ENCODE data around the gene LRP6. TPM values are rescaled to one million over a fixed set of nuclear protein-coding genes. Genes with fewer than 3 reads are reported as not detected.

LRP6 gene
- total RNA-seq, 1 donor from 2014 or later = 18.7 TPM

- intact Hi-C loops (cut with micrococcal nuclease) = no loop called here
- Histone ChIP-seq H3K4me1 (peaks cover 9% of the 10 kb centered on the region), H3K27me3 (ENCODE audit: low read depth) (no peaks in the 10 kb centered on the region), H3K36me3 (peaks cover 18% of the 10 kb centered on the region), H3K4me3 (no peak overlapping the region), H3K9me3 (replicated peaks) (peaks cover 21% of the 10 kb centered on the region), H3K27ac (replicated peaks) (no peak overlapping the region)
- DNase-seq = no peak
- no peak for TF ChIP-seq CTCF (IDR thresholded peaks at IDR 0.05; ENCODE audit: borderline replicate concordance)
Observed at GRCh38 chr12:12197128-12197527, 69.7 kb downstream of the LRP6 start.

- Histone ChIP-seq H3K27me3 (ENCODE audit: low read depth) (no peaks in the 10 kb centered on the region), H3K36me3 (peaks cover 16% of the 10 kb centered on the region), H3K9me3 (replicated peaks) (peaks cover 21% of the 10 kb centered on the region), H3K4me1 (peaks cover 10% of the 10 kb centered on the region), H3K27ac (replicated peaks) (no peak overlapping the region), H3K4me3 (no peak overlapping the region)
- no peak for DNase-seq
- intact Hi-C loops (cut with micrococcal nuclease) = no loop called here
- TF ChIP-seq CTCF (IDR thresholded peaks at IDR 0.05; ENCODE audit: borderline replicate concordance) = no peak
Observed at GRCh38 chr12:12195516-12195915, 71.3 kb downstream of the LRP6 start.

- H3K27ac ChIP-seq (replicated peaks) = no peak overlapping the region
- peaks cover 16% of the 10 kb centered on the region for H3K36me3 ChIP-seq
- intact Hi-C loops (cut with micrococcal nuclease) = no loop called here
- peaks cover 21% of the 10 kb centered on the region for H3K9me3 ChIP-seq (replicated peaks)
- H3K4me3 ChIP-seq = no peak overlapping the region
- H3K27me3 ChIP-seq (ENCODE audit: low read depth) = no peaks in the 10 kb centered on the region
- no peak for TF ChIP-seq CTCF (IDR thresholded peaks at IDR 0.05; ENCODE audit: borderline replicate concordance)
- H3K4me1 ChIP-seq = peaks cover 12% of the 10 kb centered on the region
- no peak for DNase-seq
Observed at GRCh38 chr12:12195081-12195480, 71.8 kb downstream of the LRP6 start.

- intact Hi-C loops (cut with micrococcal nuclease) = no loop called here
- no peak overlapping the region for H3K27ac ChIP-seq (replicated peaks)
- peaks cover 16% of the 10 kb centered on the region for H3K36me3 ChIP-seq
- peaks cover 16% of the 10 kb centered on the region for H3K4me1 ChIP-seq
- DNase-seq = no peak
- no peak for TF ChIP-seq CTCF (IDR thresholded peaks at IDR 0.05; ENCODE audit: borderline replicate concordance)
- no peaks in the 10 kb centered on the region for H3K27me3 ChIP-seq (ENCODE audit: low read depth)
- no peak overlapping the region for H3K4me3 ChIP-seq
- peaks cover 21% of the 10 kb centered on the region for H3K9me3 ChIP-seq (replicated peaks)
Observed at GRCh38 chr12:12194206-12194605, 72.6 kb downstream of the LRP6 start.

GRCh38 chr12:12191008-12191407 is 75.8 kb downstream of the LRP6 start:
- intact Hi-C loops (cut with micrococcal nuclease) = no loop called here
- peaks cover 16% of the 10 kb centered on the region for H3K4me1 ChIP-seq

More at GRCh38 chr12:12191008-12191407, 75.8 kb downstream of the LRP6 start:
- Histone ChIP-seq H3K9me3 (replicated peaks) (peaks cover 7% of the 10 kb centered on the region), H3K4me3 (no peak overlapping the region), H3K27ac (replicated peaks) (no peak overlapping the region), H3K36me3 (peaks cover 7% of the 10 kb centered on the region), H3K27me3 (ENCODE audit: low read depth) (no peaks in the 10 kb centered on the region)
- no peak for TF ChIP-seq CTCF (IDR thresholded peaks at IDR 0.05; ENCODE audit: borderline replicate concordance)
- DNase-seq = no peak
